Colonic mucosa (tissue), 4 donors: Measurements from ENCODE around the gene CDR2L. TPM values are rescaled to one million over a fixed set of nuclear protein-coding genes. Genes with fewer than 3 reads are reported as not detected.

Source experiments
- DNase-seq: peaks from one replicate; pipeline ENCODE4 v3.0.0-alpha.2; 2020
- H3K27ac ChIP-seq: fragments of 200-600 bp; one replicate; pipeline ENCODE4 v1.8.0; 2021
- H3K27me3 ChIP-seq: fragments of 200-600 bp; one replicate; pipeline ENCODE4 v1.8.0; 2021
- H3K36me3 ChIP-seq: fragments of 200-600 bp; one replicate; pipeline ENCODE4 v1.8.0; 2021
- H3K4me1 ChIP-seq: fragments of 200-600 bp; one replicate; pipeline ENCODE4 v1.8.0; 2021; ENCODE audit warnings: mild to moderate bottlenecking
- H3K4me3 ChIP-seq: fragments of 200-600 bp; one replicate; pipeline ENCODE4 v1.8.0; 2021
- H3K9ac ChIP-seq, 2 donors: one replicate each; pipeline ENCODE4 v1.7.0; 2013; ENCODE audit warnings: control low read depth in 2 of 2, low read depth in 2 of 2, low read length in 2 of 2
- H3K9me3 ChIP-seq: fragments of 200-600 bp; one replicate; pipeline ENCODE4 v1.8.0; 2021
- intact Hi-C: fragments of 100-400 bp; cut with DNase I; formaldehyde crosslinking; loops from one replicate; pipeline ENCODE4 v1.14.1; 2022
- total RNA-seq, 2 donors: library from RNA; stranded (reverse); fragmentation: NEBNext Ultra II Directional in 1 of 2; extraction: Animal tissue kit (Norgen Biotek cat#: 25700) in 1 of 2; gene quantifications; one replicate each; pipeline ENCODE4 v1.2.1, GENCODE V29; 2021
- TF ChIP-seq, protein P1 (sequence below): fragments of 200-600 bp; IDR thresholded peaks from one replicate; pipeline ENCODE4 v1.8.0; 2022; ENCODE audit warnings: antibody characterized with exemption, mild to moderate bottlenecking
- donor health status: healthy.
- donor health status: DM: no; HTN: no; CAD: no.
- donor health status: DM: no; HTN: no; CAD: no.

Gene CDR2L
- total RNA-seq, 2 donors from 2014 or later: 3.7 to 4.1 TPM

DNA sequence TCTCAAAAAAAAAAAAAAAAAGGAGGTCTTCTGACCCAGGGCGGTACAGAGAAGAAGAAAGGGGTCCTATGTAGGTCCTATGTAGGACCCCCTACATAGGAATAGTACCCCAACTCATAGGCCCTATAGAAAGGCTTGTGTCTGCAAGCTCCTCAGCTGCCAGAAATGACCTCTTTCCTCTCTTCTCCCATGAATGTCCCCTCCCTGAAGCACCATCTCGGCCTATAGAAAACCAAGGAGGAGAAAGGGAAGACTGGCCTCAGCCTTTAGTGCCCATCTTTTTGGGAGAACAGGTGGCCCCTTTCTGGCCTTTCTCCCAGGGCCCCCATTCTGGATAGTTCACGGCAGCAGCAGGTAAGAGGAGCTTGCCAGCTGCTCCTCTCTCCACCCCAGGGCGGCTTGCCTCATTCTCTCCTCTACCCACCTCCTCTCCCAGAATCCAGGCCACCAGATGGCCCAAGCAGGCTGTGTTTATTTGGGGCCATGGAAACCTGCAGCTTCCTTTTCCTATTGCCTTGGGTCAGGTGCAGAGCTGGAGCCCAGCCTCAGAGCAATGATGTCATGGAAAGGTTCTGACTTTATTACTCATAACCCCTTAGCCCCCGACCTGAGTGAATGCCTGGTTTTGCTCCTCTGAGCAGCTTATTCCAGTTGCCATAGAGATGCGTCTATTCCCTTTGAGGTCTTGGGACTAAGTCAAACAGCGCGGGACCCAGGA, 23.4 kb downstream of the CDR2L start:
- peak overlapping the region; percentile 76 for H3K27ac ChIP-seq
- H3K27me3 ChIP-seq: no peaks in the 10 kb centered on the region
- DNase-seq: peak; percentile 60
- intact Hi-C loops: no loop called here
- peak overlapping the region in 1 of 2 donors; percentile 76 for H3K9ac ChIP-seq
- TF ChIP-seq, protein P1, sequence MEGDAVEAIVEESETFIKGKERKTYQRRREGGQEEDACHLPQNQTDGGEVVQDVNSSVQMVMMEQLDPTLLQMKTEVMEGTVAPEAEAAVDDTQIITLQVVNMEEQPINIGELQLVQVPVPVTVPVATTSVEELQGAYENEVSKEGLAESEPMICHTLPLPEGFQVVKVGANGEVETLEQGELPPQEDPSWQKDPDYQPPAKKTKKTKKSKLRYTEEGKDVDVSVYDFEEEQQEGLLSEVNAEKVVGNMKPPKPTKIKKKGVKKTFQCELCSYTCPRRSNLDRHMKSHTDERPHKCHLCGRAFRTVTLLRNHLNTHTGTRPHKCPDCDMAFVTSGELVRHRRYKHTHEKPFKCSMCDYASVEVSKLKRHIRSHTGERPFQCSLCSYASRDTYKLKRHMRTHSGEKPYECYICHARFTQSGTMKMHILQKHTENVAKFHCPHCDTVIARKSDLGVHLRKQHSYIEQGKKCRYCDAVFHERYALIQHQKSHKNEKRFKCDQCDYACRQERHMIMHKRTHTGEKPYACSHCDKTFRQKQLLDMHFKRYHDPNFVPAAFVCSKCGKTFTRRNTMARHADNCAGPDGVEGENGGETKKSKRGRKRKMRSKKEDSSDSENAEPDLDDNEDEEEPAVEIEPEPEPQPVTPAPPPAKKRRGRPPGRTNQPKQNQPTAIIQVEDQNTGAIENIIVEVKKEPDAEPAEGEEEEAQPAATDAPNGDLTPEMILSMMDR: no peak
- H3K9me3 ChIP-seq: no peaks in the 10 kb centered on the region
- peaks cover 9% of the 10 kb centered on the region for H3K4me1 ChIP-seq
- H3K4me3 ChIP-seq: no peak overlapping the region
- no peaks in the 10 kb centered on the region for H3K36me3 ChIP-seq

DNA sequence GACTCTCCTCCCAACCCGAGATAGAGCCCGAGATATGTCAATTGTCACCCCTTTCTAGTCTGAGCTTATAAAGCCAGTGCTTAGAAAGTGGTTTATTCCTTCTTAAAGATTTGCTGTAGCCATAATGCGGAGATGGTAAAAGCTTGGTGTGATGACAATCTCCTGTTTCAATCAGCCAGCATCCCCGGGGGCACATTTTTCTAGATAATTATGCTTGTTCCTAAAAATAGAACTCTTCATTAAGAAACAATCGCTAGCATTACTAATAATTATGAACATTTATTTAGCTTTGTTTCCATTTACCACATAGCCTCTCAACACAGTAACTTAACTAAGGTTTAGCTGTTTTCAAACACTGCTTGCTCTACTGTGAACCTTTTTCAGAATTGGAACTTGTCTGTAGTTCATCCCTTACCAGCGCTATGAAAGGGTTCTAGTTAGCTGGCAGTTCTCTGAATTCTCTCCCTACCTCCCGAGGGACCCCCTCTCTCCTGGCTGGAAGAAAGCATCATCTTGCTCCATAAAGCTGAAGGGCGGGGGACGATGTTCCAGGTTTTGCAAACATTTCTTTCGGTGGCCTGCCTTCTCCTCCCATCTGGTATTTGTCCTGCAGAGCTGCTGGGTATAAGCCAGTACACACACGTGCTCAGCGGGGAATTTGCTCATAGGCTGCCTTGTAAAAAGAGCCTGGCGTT, 24.1 kb downstream of the CDR2L start:
- peak overlapping the region; percentile 76 for H3K27ac ChIP-seq
- no peaks in the 10 kb centered on the region for H3K36me3 ChIP-seq
- H3K9ac ChIP-seq: peak overlapping the region; percentile 76 to 77
- TF ChIP-seq, protein P1: no peak
- peak overlapping the region; percentile 91 for H3K4me3 ChIP-seq
- no peaks in the 10 kb centered on the region for H3K27me3 ChIP-seq
- H3K4me1 ChIP-seq: peaks cover 9% of the 10 kb centered on the region
- intact Hi-C loops: no loop called here
- no peaks in the 10 kb centered on the region for H3K9me3 ChIP-seq
- peak; percentile 75 for DNase-seq

DNA sequence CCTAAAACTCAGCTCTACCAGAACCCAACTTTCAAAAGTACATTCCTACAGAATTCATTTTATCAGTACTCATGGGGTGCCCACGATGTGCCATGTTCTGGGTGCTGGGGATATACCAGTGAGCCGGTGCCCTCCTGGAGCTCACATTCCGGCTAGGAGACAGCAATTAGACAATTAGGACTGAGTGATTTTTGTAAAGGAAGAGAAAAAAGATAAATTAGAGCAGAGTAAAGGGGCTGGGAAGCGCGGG, 24.6 kb downstream of the CDR2L start:
- intact Hi-C loops: no loop called here
- DNase-seq: no peak
- H3K9ac ChIP-seq: peak overlapping the region; percentile 76 to 77
- no peaks in the 10 kb centered on the region for H3K9me3 ChIP-seq
- TF ChIP-seq, protein P1: no peak
- no peaks in the 10 kb centered on the region for H3K27me3 ChIP-seq
- peaks cover 9% of the 10 kb centered on the region for H3K4me1 ChIP-seq
- peak overlapping the region; percentile 91 for H3K4me3 ChIP-seq
- H3K36me3 ChIP-seq: no peaks in the 10 kb centered on the region
- peak overlapping the region; percentile 76 for H3K27ac ChIP-seq

DNA sequence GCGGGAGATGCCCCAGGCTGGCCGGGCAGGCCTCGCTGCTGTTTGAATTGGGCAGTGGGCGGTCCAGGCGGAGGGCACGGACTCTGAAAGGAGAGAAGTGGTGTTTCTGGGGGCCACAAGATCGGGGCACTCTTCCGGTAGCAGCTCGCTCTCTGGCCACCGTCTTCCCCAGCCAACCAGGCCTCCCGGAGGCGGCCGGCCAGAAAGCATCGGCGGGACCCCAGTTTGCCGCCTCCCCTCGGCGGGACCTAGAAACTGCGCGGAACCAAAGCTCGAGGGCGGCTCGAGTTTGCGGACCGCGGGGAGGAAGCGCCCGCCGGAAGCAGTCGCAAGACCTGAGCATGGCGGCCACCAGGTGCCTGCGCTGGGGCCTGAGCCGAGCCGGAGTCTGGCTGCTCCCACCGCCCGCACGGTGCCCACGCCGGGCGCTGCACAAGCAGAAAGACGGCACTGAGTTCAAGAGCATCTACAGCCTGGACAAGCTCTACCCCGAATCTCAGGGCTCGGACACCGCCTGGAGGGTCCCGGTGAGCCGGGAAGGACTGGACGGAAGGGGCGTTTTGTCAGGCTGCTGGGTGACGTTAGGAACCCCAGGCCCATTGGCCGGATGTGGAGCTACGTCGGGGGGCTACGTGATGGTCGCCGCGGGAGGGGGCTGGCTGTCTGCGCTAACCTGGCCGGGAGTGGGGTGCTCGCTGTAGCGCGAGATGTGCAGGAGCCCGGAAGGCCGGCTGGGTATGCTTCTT, 25.1 kb downstream of the CDR2L start, which contains the start of gene MRPL58:
Gene MRPL58 (plus strand): TSS at position 325 of the 746 bp plus-strand sequence. CDS start 17 bp downstream, at position 342.
- DNase-seq: peak; percentile 81
- H3K4me3 ChIP-seq: peak within 1 kb of the TSS; percentile 91
- intact Hi-C loops: no loop called here
- no peaks in the 10 kb centered on the region for H3K36me3 ChIP-seq
- peak within 1 kb of the TSS; percentile 77 to 85 for H3K9ac ChIP-seq
- peak within 1 kb of the TSS; percentile 76 for H3K27ac ChIP-seq
- peaks cover 9% of the 10 kb centered on the region for H3K4me1 ChIP-seq
- H3K9me3 ChIP-seq: no peaks in the 10 kb centered on the region
- TF ChIP-seq, protein P1: no peak
- H3K27me3 ChIP-seq: no peaks in the 10 kb centered on the region

DNA sequence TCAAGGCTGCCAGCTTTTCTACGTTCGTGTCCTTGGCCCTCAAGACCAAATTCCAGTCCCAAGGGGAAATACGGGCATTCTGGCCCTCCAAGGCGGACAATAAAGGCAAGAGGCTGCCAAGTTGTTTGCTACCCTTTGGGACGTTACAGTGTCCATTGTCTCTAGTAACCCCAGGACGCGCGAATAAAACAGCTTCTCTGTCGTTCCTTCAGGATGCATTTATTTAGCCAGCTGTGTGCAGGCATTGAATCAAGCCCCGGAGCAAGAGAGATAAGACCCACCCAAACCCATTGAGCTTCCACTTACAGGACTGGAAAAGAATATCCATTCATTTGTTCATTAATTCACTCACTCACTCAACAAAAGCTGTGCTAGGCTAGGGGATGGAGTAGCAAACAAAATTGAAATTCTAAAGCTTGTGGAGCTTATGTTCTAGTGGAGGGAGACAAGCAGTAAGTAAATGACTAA, 25.7 kb downstream of the CDR2L start:
- Histone ChIP-seq H3K9me3 (no peaks in the 10 kb centered on the region), H3K27me3 (no peaks in the 10 kb centered on the region), H3K9ac (peak overlapping the region; percentile 77 to 85), H3K4me1 (peaks cover 9% of the 10 kb centered on the region), H3K4me3 (peak overlapping the region; percentile 91), H3K27ac (peak overlapping the region; percentile 76), H3K36me3 (no peaks in the 10 kb centered on the region)
- no peak for DNase-seq
- intact Hi-C loops: no loop called here
- TF ChIP-seq, protein P1: no peak
